Measurements from ENCODE around the gene MYO1E. TPM values are rescaled to one million over a fixed set of nuclear protein-coding genes. Genes with fewer than 3 reads are reported as not detected.
"Not testable (repeated sequence)": the region's sequence is repeated elsewhere in the genome, so short reads cannot be mapped to it uniquely, and the experiment has no call there.

The MYO1E gene
- polyA plus RNA-seq, 4 donors = 146 to 207 (median 185) TPM

DNA sequence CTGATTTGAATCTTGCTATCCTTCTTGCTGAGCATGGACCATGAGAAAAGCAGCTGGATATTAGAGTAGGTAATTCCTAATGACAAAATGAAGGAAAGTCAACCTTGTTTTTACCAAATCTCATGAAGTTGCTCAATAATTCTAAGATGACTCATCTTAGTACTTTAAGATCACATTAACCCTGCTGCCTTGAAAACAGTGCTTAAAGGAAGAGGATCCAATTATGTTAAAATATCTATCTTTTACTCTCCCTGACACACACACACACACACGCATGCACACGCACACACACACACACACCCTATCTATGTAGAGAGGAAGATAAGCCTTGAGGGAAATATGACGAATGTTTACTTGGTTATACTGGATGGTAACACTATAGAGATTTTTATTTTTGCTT is 16.0 kb upstream of the MYO1E start:
- DNase-seq (ENCODE audit: low read depth in 4 of 4, low spot score in 3 of 4) = no peak

DNA sequence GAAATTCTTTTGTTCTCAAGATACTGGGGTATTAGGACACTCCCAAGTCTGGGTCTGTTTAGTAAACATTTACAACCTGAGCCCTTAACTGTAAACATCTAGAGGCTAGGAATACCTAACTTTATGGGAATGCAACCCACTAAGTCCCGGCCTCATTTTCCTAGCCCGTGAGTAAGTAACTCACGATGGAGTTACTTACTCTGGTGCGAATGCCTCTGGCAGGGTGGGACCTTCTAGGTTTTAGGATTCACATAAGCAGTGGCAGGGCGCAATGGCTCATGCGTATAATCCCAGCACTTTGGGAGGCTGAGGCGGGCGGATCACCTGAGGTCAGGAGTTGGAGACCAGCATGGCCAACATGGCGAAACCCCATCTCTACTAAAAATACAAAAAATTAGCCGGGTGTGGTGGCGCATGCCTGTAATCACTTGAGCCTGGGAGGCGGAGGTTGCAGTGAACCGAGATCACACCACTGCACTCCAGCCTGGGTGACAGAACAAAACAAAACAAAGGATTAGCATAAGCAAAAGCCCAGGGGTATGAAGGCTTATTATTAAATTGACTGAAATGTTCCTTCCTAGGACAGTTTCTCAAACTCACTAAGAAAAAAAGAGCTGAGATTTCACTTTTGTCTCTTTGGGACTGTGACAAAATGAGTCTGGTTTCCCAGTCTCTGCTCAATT is 14.7 kb upstream of the MYO1E start:
- DNase-seq (ENCODE audit: low read depth in 4 of 4, low spot score in 3 of 4) = not testable (repeated sequence)

DNA sequence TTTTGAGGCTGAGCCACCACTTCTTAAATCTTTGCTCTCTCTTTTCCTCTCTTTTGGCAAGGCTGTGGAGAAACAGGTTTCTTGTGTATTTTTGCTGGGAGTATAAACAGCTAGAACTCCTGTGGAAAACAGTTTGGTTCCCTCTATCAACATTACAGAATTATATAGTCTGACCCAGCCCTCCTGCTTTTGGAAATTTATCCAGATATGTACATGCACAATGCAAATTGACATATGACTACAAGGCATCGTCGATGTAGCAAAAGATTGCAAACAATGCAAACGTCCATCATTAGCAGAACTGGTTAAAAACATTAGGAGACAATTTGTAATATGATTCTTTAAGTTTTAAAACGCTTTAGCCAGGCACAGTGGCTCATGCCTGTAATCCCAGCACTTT is 12.5 kb upstream of the MYO1E start:
- DNase-seq (ENCODE audit: low read depth in 4 of 4, low spot score in 3 of 4) = no peak

DNA sequence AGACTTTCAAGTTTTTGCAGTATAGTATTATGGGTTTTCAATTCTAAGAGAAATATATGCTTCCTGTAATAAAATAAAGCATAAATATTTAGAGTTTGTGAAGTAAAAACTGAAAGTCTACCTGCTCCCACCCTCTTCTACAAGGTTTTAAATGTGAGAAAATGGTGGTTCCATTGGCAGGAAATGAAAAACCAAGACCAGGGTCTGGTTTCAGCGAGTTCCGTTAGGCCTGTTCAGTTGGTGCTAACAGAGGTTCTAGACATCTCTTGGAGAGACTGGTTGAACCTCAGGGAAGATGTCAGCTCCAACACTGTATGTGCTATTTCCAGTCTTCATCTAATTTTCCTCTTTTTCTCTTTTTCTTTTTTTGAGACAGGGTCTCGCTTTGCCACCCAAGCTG is 11.8 kb upstream of the MYO1E start:
- no peak for DNase-seq (ENCODE audit: low read depth in 4 of 4, low spot score in 3 of 4)

DNA sequence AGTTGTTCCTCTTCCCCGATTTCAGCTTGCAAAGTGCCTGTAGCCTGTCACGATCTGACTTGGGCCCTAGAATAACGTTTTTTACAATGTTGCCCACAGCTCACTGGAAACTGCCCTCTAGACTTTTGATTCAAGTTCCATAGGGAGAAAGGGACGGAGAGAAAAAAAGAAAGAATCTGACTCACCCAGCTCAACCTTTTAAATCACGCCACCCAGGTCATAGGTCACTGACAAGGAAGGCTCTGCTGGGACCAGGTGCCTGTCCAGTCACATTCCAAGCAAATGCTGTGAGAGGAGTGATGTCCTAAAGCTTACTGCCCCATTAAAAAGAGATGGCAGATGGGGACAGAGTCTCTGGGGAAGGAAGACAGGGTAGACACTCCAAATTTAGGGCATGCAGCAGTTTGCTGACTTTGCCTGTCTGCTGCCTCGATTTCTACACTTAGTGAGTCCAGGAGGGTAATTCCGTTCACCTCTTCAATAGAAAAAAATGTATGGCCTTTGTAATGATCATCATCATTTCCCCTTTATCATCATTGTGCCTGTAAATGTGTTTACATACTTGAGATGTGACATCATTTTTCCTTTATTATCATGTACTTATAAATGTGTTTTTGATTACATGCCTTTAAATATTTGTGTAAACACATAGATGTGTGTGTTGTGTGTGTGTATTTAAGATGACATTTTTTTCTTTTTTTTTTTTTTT is 8.4 kb upstream of the MYO1E start:
- DNase-seq (ENCODE audit: low read depth in 4 of 4, low spot score in 3 of 4) = no peak

DNA sequence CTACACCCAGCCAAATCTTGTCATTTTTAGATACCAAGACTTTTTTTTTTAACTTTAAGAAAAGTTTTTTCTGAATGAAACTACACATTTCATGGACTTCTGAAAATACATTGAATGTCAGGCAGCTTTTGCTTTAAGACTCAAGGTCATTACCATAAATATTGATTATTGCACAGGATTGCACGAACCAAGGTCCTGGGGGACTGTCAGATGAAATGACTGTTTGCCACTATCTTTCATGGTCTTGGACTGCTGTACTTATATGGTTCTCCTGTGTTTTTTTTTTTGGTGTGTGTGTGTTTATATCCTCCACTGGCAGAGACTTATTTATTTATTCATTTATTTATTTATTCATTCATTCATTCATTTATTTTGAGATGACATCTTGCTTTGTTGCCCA is 6.9 kb upstream of the MYO1E start:
- no peak for DNase-seq (ENCODE audit: low read depth in 4 of 4, low spot score in 3 of 4)

DNA sequence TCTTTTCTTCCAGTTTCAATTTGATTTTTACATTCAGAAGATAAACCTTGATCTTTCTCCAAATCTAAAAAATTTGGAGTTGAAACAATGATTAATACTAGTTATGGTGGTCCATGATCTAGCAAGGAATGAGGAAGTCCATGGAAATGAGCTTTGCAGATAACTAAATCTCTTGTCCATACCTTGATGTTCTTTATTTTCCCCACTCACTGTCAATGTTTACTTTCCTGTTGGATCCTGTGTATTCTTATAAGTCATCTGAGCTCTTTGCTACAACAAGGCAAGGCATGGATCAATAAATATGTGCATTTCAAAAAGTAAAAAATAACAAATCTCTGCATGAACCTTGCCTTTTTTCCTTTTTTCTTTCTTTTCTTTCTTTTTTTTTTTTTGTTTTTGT is 6.2 kb upstream of the MYO1E start:
- no peak for DNase-seq (ENCODE audit: low read depth in 4 of 4, low spot score in 3 of 4)

DNA sequence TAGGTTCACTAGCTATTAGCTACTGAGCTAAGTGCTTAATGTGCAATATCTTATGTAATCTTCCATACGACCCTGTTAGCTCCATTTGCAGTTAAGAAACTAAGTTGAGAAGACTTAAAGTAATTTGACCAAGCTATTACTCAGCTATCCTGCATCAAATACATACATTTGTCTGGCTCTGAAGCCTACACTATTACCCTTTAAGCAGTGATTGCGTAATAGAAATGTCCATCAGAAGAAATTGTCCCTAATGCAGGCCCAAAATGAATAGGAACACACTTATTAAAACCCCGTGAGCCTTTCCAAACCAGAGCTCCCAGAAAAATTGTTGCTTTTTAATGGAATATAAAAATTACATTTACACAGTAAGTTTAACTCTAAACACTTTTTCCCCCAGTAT is 5.3 kb upstream of the MYO1E start:
- DNase-seq (ENCODE audit: low read depth in 4 of 4, low spot score in 3 of 4) = no peak

DNA sequence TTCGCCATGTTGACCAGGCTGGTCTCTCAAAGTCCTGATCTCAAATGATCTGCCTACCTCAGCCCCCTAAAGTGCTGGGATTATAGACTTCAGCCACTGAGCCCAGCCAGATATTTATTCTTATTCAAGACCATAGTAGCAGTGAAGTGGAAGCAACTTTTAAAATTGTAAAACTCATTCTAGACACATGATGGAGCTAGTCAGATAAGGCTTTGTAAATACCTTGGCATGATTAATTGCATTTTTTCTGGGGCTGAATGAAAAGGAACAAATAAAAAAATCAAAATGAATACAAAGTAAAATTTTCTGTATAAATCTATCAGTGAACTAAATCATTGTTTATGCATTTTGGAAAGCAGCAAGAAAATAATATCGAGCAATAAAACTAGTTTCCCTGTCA is 4.1 kb upstream of the MYO1E start:
- no peak for DNase-seq (ENCODE audit: low read depth in 4 of 4, low spot score in 3 of 4)

DNA sequence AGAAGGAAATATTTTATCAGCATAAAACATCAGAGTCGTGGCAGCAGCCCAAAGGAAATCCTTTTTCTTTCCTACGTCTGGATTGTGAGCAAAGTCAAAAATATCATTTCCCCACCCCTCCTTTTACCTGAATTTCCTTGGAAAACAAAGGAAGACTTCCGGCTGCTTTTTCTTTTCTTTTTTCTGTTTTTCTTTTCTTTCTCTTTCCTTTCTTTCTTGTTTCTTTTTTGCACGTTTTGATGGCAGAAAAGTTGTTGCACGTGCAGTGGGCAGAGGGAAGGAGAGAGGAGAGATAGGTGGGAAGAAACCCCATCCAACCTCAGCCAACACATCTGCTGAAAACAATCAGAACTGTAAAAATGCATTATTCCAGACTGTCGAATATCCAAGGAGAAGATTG is 544 bp upstream of the MYO1E start:
- no peak for DNase-seq (ENCODE audit: low read depth in 4 of 4, low spot score in 3 of 4)

DNA sequence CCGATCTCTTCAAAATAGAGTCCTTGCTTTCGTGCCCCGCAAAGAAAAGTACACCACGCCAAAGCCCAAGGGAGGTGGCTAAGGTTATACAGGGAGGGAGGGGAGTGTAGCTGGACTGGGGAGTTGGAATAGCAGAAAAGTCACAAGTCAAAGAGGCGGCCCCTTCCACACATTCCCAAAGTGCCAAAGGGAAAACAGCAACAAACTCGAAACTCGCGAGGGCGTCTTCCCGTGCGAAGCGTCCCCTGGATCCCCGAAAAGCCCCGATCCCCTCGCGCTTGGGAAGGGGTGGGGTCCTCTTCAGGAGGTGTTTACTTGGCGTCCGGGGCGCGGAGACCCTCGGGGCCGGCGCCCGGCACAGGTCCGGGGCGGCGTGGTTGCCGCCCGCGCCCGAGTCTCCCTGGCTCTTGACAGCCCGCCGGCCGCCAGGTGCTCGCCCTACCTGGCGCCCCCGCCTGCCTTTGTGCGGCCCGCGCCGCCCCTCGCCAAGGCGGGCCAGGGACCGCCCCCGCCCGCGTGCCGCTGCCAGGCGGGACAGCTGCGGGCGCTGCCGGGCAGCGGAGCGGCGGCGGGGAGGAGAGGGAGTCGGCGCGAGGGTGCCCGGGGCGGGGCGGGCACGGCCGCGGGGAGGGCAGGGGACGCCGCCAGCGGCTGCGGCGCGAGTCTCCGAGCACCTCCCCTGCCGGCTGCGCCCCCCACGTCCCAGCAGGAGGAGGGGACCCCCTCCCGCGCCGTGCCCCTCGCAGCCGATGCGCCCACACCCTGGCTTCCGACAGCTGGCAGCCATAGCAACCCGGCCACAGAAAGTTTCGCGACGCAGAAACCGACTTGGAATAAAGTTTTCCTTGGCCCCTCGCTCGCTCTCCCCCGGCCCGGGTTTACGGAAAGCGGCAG is 966 bp downstream of the MYO1E start:
- DNase-seq (ENCODE audit: low read depth in 4 of 4, low spot score in 3 of 4) = no peak

DNA sequence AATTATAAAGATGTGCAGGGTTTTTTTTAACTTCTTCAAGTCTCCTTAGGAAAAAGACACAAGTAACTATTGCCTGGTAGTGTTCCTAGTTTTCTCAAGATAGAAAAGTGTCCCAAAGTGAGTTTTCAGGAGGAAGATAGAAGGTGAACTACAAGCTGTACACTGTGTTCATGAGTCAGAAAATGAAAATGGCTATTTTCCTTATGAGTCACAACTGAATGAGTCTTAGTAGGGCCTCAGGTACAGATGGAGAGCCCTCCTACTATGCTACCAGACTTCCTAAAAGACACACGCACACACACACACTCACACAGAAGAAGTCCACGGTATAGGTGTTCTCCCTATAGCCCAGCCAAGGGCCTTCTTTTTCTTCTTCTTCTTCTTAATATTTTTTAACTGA is 3.1 kb downstream of the MYO1E start:
- no peak for DNase-seq (ENCODE audit: low read depth in 4 of 4, low spot score in 3 of 4)

DNA sequence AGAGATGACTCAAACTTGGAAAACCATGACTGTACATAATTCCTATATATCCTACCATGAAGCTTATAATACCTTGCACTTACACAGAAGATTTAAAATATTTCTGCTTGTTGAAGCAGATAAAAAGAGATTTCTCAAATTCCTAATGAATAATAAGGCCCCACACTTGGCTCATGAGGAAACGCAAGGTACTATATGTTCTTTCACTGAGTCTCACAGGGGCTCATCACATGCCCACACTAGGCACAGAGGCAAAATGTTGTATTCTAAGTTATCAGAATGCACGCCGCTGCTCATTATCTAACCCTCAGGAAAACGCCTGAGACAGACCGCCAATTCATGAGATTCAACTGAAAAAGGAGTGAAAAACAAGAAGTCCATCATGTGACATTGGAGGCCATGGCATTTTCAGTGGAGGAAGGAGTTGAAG is 5.6 kb downstream of the MYO1E start:
- DNase-seq (ENCODE audit: low read depth in 4 of 4, low spot score in 3 of 4) = no peak

DNA sequence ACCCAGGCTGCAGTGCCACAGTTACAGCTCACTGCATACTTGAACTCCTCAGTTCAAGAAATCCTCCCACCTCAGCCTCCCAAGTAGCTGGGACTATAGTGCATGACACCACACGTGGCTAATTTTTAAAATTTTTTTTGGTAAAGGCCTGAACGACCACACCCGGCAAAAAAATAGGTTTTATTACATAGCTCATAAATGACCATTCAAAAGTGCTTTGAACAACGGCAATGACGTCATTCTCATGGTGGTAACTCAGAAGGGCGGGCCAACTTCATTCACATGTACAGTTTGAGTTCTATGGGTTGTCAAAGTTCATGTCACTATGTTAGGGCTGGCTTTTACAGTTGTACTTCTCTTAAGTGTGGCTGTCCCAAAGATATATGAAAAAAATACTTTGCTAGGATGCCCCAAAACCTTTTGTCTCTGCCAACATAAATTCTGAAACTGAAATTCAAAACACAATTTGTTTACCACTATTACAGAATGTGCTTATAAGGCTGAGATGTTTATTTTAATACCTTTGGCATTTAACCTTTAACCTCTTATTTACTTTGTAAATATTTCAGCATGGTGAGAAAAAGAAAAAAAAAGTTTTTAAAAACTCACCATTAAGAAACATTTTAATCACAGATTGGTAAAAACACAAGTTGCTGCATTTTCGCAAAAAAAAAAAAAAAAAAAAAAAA is 6.2 kb downstream of the MYO1E start:
- DNase-seq (ENCODE audit: low read depth in 4 of 4, low spot score in 3 of 4) = no peak

DNA sequence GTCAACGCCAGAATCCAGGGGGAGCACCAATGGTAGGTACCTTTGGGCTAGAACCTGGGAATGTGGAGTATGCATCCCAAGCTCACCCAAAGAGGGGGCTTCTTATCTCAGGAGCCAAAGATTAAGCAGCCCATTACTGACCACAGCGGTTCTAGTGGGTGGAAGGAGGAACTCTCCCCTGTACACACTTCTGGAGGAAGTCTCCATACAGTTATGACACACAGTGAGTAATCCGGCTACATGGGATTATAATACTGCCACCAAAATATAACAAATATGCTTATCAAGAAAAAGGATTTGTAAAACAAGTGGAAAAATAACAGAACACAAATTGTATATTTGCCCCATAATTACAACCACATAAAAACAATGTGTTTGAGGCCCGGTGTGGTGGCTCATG is 8.4 kb downstream of the MYO1E start:
- no peak for DNase-seq (ENCODE audit: low read depth in 4 of 4, low spot score in 3 of 4)

DNA sequence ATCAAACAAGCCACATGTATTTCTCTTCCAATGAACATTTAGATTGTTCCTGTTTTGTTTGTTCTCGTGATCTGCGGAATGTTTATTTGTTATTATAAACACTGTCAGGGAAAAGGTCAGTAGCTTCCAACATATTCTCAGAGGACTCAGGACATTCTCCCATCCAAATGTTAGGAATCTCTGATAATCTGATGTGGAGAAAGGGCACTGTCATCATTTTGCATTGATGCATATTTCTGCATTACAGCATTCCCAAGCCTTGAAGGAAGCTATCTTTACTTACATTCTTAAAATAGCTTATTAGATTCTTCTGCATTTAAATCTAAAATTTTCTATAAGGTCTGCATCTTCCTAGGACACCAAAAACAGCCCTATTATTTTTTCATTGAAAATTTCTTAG is 10.3 kb downstream of the MYO1E start:
- DNase-seq (ENCODE audit: low read depth in 4 of 4, low spot score in 3 of 4) = no peak

DNA sequence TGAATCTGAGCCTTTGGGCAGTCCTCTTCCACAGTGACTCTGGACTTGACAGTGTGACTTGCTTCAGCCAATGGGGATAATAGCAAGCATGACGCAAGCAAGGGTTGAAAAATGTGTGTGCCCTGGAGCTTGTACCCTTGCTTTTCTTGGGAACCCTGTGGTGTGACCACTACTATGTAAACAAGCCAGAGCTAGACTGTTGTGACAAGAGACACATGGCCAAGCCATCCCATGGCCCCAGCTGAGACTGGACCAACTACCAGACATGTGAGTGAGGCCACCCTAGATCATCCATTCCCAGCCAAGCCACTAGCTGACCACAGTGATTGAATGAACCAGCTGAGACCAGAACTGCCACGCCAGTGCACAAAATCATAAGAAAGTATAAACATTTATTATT is 11.8 kb downstream of the MYO1E start:
- DNase-seq (ENCODE audit: low read depth in 4 of 4, low spot score in 3 of 4) = no peak

DNA sequence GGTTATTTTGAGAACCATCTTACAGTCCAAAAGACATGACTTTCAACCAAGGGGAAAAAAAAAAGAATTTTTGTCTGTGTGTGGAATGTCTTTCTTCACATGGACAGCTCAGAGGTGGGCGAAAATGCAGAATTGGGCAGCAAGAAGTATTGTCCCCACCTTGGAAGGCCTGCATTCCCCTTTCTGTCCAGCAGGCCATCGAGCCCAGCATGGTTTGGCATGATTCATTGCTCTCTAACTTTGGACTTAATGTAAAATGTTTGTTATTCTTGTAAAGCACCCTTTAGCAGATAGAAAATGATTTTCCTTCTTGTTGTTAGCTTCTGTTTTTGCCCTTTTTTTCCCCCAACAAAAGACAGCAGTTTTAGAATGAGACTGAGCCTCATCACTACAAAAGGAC is 12.4 kb downstream of the MYO1E start:
- no peak for DNase-seq (ENCODE audit: low read depth in 4 of 4, low spot score in 3 of 4)

DNA sequence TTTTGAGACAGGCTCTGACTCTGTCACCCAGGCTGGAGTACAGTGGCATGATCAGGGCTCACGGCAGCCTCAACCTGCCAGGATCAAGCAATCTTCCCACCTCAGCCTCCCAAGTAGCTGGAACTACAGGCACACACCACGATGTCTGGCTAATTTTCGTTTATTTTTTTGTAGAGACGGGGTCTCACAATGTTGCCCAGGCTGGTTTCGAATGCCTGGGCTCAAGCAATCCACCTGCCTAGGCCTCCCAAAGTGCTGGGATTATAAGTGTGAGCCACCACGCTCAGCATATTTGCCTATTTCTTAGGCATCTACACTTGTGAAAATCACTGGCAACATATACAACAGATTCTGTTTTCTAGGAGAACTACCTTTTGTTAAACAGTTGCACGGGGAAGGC is 16.9 kb downstream of the MYO1E start:
- DNase-seq (ENCODE audit: low read depth in 4 of 4, low spot score in 3 of 4) = no peak

DNA sequence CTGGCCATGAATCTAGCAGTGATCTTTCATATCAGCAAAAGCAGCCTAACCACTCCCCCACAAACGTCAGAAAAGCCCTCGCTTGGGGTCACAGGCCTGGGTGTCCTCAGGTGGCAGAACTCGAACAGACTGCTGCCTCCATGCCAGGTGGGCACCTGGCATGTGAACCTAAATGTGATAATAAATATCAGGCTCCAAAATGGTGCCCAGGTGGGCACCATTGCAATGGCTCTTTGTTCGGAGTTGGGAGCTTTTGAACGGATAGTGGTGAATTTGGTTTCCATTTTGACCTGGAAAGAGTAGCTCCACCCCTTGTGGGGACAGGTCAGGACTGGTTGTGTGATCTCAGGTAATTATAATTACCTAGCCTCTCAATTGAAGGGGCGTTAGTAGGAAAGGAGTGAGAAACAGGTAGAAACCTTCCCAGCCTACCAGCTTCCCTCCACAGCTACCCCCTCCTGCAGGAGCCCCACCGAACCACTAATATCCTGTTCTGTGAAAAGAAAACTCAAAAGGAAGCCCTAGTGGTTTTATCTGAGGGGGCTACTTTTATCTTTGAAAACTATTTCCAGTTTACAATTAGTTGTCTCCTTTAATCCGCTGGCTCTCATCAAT is 18.1 kb downstream of the MYO1E start:
- DNase-seq (ENCODE audit: low read depth in 4 of 4, low spot score in 3 of 4) = no peak

DNA sequence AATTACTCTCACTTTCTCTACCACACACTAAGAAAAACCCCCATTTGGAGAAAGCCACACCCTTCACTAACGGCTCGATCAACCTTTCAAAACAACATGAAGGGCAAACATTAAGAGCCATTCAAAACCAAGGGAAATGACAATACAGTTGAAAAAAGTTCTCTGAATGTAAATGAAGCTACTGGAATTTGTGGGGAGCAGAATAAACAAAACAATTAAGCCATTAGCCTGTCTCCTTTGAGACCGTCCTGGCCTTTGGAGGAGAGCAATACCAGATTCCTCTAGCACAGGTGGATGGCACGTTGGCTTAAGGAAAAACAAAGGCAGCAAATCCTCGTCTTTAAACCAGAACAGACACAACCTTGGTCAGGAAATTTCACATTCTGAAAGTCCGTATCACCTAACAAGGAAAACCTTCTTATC is 18.7 kb downstream of the MYO1E start:
- DNase-seq (ENCODE audit: low read depth in 4 of 4, low spot score in 3 of 4) = no peak
